Measurements from ENCODE around the gene ST3GAL2. TPM values are rescaled to one million over a fixed set of nuclear protein-coding genes. Genes with fewer than 3 reads are reported as not detected.

The ST3GAL2 gene
- total and polyA plus RNA-seq, 2 of the 4 experiments (the other 2 are of a cell fraction): 17.4 to 17.7 TPM

- Histone ChIP-seq H3K9ac (ENCODE audit: low read depth, low read length) (no peak overlapping the region), H3K4me1 (ENCODE audit: control insufficient read depth, insufficient read depth, low read length) (peaks cover 2% of the 10 kb centered on the region; the same call in 1 of the 2 replicates), H3K56ac (ENCODE audit: extremely low read depth, insufficient read depth, low read length) (no peak overlapping the region), H3K14ac (replicated peaks; ENCODE audit: low read depth, low read length) (no peak overlapping the region), H2AFZ (replicated peaks; ENCODE audit: low read length, poor library complexity) (no peak overlapping the region), H3K27ac (ENCODE audit: insufficient read depth, low read length) (no peak overlapping the region), H2AK9ac (replicated peaks; ENCODE audit: low read depth, low read length, poor library complexity) (no peak overlapping the region), H3K9me3 (ENCODE audit: control insufficient read depth, insufficient read depth, low read length) (no peaks in the 10 kb centered on the region), H4K5ac (ENCODE audit: low read depth, low read length) (no peak overlapping the region), H3K4ac (ENCODE audit: low read depth, low read length) (no peak overlapping the region), H3K4me3 (ENCODE audit: insufficient read depth, low read depth, low read length) (no peak overlapping the region), H4K8ac (ENCODE audit: low read depth in 2 of 2, low read length in 2 of 2) (no peak overlapping the region), H3K27me3 (ENCODE audit: control insufficient read depth, insufficient read depth, low read length) (no peaks in the 10 kb centered on the region), H2BK120ac (ENCODE audit: low read depth, low read length) (no peak overlapping the region), H3K4me2 (ENCODE audit: low read depth, low read length) (no peak overlapping the region), H3K18ac (ENCODE audit: low read depth, low read length) (no peak overlapping the region), H2BK5ac (ENCODE audit: low read depth, low read length, poor library complexity, severe bottlenecking) (no peak overlapping the region), H3K9me1 (ENCODE audit: insufficient read depth, low read length) (peaks cover 32% of the 10 kb centered on the region), H2BK20ac (ENCODE audit: low read depth, low read length) (no peak overlapping the region), H3K23ac (ENCODE audit: low read depth, low read length) (no peak overlapping the region), H3K36me3 (ENCODE audit: control insufficient read depth, insufficient read depth, low read length) (peaks cover 7% of the 10 kb centered on the region), H2BK15ac (ENCODE audit: low read depth, low read length) (no peak overlapping the region), H4K91ac (ENCODE audit: insufficient read depth, low read depth, low read length) (no peak overlapping the region), H2AK5ac (ENCODE audit: low read depth, low read length) (no peak overlapping the region), H4K20me1 (ENCODE audit: insufficient read depth, low read length) (peaks cover 76% of the 10 kb centered on the region), H3K79me1 (ENCODE audit: low read depth in 1 of 2, low read length in 2 of 2) (peaks cover 36 to 92% of the 10 kb centered on the region in 2 experiments)
- TF ChIP-seq RCOR1 (IDR thresholded peaks at IDR 0.05; ENCODE audit: insufficient replicate concordance, low read length) (no peak), RFX5 (IDR thresholded peaks at IDR 0.05; ENCODE audit: low read depth, low read length) (no peak)
- no peak for DNase-seq
- no TSS peak for BruUV-seq (replicated peaks)
- ChIA-PET POLR2A (ENCODE audit: unreplicated experiment) (no interaction called here), CTCF (no interaction called here)
- intact Hi-C loops (cut with micrococcal nuclease) (no loop called here), in situ Hi-C loops (cut with MboI; ENCODE audit: low sequenced_read_pairs) (no loop called here), dilution Hi-C loops (cut with HindIII; ENCODE audit: low sequenced_read_pairs, unreplicated experiment) (no loop called here)
- WGBS, 2 experiments (ENCODE audit: extremely low coverage in 2 of 2, insufficient read length in 1 of 2): 100% methylated on average over 1 of the region's 13 CpGs; no CpG with 5 or more reads in 1 of the 2 experiments
- no peak for ATAC-seq (ENCODE audit: low read depth)
Observed at GRCh38 chr16:70418274-70418992, 20.5 kb downstream of the ST3GAL2 start.

Data from IMR-90 (cell line).